Heart left ventricle (tissue), 13 donors: ENCODE results near the gene TMEM106C.

Source experiments
- CTCF ChIP-seq, 12 donors: fragments of 200-600 bp; sonication (generic) in 4 of 12; IDR thresholded peaks; one replicate each; pipeline versions ENCODE4 v1.5.0 to v1.8.0; 2018 to 2022; ENCODE audit warnings: antibody characterized with exemption in 12 of 12, mild to moderate bottlenecking in 5 of 12
- POLR2A ChIP-seq, 2 donors: fragments of 450-650 bp; IDR thresholded peaks; one replicate each; pipeline ENCODE4 v1.6.1; 2017; ENCODE audit warnings: antibody characterized with exemption in 2 of 2, mild to moderate bottlenecking in 2 of 2, moderate library complexity in 2 of 2
- donor health status: ischemic (EF 13 %, LVEDD 7.1; RV severe dilation, severe dysfunction).
- donor health status: DM: no; HTN: yes; CAD: no.
- donor health status: DM: no; HTN: no; CAD: no.
- donor health status: ischemic (EF 25% LVEDD 6.9; RV normal size, moderate dysfunction).
- donor health status: ischemic (EF 25% LVEDD 5.7; RV mildly dilated, moderate dysfunction).
- donor health status: ischemic (EF 35%, LVEDD 5.7; RV mildly dilated, moderate dysfunction).
- donor health status: nonischemic (EF 11% LVEDD 7.7; RV severe dilation, severe dysfunction).
- donor health status: DM: yes; HTN: yes; CAD: no.
- donor health status: PGD.
- donor health status: ischemic (EF 29% LVEDD 5.4; RV normal size, mild dysfunction).
- donor health status: nonischemic (EF 23%, LVEDD 6.1; RV moderate dilation, normal function).

- TF ChIP-seq CTCF (IDR thresholded peaks at IDR 0.05) (no peak), POLR2A (IDR thresholded peaks at IDR 0.05) (no peak)
Observed at GRCh38 chr12:47947341-47947740, 16.1 kb upstream of the TMEM106C start.
